HG02870 (cell line): Measurements from ENCODE around the gene TTLL6.
"Not testable (repeated sequence)": the region's sequence is repeated elsewhere in the genome, so short reads cannot be mapped to it uniquely, and the experiment has no call there.

Experiments used
- ATAC-seq: cut with Tn5 transposase; IDR thresholded peaks from one replicate; pipeline ENCODE4 v1.9.1; 2021; ENCODE audit warnings: mild to moderate bottlenecking, moderate library complexity; ENCODE audit not compliant: unreplicated experiment

The TTLL6 gene

DNA sequence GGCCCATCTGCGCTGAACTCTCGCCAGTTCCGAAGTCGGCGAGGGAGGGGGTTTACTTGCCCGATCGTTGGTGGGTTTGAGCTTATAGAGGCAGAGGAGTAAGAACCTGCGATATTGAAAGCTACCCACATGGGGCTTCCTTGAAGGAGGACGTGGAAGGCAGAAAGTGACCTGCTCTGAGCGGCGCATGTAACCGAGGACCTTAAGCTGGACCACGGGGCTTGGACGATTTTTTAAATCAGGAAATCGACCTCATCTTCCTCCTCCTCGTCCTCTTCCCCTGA is 92.1 kb downstream of the TTLL6 start:
- no peak for ATAC-seq

DNA sequence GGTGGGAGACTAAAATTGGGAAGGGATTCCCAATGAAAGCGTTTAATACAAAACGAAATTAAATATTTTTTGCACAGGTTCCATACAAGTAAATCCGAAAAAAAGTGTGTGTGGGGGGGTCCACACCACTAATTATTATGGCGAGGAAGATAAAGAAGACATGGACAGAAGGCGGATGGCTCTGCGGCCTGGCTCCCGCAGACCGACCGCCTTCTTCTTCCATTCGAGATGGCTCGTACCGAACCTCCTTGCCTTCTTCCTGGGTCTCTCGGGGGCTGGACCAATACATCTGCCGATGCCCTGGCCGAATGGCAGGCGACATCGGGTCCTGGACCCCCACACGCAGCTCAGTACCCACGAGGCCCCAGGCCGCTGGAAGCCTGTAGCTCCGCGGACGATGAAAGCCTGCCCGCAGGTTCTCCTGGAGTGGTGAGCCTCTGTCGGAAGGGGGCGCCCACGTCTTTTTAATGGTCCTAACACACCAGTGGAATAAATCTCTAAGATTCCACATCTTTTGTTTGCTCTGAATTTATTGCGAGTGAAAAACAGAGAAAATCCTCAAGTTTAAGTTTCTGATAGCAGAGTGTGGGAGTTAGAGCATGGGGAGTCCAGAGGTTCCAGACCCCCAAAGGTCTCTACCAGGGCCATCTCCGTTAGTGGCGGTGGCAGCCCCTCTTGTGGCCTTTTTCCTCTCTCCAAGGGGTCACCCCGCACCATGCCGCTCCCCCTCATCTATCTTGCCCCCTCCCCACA is 92.6 kb downstream of the TTLL6 start:
- no peak for ATAC-seq

DNA sequence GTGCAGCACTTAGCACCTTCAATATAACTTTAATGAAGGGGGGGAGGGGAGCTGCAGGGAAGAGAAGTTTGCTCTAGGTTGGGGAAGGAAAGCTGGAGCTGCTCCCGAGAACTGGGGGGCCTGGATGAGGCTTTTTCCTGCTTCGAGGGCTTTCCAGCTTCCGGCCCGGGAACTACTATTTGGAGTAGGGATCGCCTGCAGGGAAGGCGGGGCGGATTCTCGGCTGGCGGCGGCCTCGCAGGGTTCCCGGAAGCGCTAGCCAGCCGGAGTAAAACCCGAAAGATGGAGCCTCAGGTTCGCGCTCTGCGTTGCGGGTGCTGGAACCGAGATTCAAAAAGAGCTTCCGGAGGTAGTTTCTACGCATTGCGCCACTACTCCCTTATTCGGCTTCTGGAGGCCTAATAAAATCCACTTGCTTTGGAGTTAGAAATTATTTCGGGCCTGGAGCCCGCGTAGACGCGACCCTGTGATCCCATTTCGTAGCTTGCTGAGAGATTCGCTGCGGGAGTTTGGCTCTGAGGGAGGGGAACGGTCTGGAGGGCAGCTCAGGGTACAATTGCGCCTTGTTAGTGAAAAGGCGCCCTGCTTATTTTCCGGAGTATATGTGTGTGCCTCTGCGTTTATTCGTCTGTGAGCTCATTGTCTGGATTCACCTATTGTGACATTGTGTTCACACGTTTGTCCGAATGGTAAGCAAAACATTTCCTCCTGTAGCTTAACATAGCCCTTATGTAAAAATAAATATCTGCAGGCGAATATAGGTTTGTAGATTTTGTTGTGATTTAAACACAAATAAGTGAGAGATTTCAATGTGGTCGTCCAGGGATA is 93.4 kb downstream of the TTLL6 start:
- ATAC-seq, result no peak

DNA sequence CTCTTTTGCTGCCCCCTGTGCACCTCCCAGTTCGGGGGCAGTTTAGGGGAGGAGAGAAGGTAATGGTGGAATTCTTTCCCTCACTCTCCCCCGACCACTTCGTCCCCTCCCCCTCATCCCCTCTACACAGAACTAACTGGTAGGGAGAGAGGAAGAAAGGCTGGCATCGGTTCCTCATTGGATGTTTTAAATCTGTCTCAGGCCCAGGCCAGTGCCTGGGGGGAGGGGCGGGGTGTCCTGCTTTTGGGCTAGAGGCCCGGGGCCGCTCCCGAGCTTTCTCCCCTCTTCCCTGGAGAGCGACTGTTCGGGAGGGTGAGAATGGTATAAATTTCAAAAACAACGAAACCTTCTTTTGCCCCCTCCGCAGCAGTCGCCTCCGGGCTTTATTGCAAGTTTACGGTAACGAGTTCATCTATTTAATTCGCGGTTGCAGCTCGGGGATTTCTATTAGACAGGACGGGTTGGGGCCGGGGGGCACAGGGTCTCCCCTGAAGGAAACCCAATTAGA is 94.1 kb downstream of the TTLL6 start, which contains the start of gene PRAC2:
Gene PRAC2 (plus strand): TSS at position 271 of the 508 bp plus-strand sequence. CDS start 1,226 bp downstream, outside the sequence.
- ATAC-seq, result no peak

DNA sequence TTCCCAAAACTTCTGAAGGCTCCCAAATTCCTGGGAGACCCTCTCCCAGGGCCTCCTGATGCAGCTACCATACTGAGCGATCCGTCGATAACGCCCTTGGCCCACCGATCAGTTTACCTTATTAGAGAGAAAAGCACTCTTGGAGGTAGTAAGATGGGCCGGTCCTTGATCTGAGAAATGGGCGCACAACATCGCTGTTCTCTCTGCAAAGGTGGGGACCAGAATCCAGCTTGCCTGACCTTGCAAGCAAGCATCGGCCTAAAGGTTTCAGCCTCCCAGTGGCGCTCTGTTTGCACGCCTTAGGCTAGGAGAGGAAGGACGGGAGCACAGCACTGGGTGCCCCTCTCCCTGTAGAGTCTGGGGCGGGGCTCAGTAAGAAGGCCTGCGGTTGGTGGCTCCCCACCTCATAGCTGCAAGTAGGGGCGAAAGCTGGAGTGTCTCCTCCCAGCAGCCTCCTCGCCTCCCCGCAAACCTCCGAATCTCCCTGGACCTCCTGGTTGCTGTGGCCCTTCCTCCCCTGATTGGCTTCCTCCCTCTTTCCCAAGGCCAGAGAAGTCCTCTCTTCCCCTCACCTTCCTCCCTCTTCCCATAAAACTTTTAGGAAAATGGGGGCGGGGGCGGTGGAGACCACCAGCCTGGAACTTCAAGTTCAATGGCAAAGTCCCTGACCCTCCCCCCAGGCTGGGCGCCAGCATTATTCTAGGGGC is 94.7 kb downstream of the TTLL6 start, which contains the start of gene PRAC1:
Gene PRAC1 (minus strand): TSS at position 318 of the 707 bp plus-strand sequence. CDS start 126 bp downstream, at position 192.
- no peak for ATAC-seq

DNA sequence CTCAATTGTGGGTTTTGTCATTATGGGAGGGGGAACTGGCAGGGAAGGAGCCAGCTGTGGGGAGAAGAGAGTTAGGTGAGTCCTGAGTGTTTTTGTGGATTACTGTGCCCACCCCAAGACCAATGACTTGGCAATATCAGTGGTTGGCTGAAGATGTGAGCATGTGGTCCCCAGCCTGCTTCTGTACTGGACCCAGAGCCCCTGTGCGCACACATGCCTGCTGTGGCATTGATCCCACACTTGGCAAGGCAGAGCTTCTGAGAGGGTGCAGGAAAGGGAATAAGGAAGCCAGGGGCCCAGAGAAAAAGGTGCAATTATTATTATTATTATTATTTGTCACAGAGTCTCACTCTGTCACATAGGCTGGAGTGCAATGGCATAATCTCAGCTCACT is 96.0 kb downstream of the TTLL6 start:
- no peak for ATAC-seq

DNA sequence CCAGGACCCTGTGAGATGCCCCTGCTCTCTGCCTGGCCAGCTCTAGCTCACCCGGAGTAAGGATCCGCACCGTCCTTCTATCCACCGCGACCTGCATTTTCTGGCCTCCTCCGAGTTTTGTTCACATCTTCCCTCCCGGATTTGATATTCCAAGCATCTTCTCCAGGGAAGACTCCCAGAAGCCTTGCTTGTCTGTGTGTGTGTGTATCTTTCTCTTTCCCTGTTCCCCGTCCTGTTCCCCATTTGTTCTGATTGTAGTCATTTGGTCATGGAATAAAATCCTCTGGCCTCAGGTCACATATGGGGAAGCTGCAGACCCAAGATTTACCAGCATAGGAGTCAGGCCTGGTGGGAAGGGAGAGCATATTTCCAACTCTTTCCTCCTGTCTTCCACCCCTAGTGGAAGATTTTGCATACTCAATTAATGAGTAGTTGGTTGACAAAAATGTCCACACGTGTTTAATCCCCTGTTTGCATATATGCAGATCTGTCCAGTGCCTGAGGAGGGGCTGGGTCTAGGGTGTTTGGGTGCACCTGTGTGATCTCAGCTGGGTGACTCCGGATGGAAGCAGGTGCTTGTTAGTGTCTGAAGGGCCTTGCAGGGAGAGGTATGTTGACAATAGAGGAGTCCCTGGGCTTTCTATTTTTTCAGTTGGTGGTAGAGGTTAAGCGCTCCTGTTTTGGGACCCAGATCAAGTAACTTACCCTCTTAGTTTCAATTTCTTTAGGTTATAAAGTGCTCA is 96.6 kb downstream of the TTLL6 start:
- ATAC-seq, result no peak

DNA sequence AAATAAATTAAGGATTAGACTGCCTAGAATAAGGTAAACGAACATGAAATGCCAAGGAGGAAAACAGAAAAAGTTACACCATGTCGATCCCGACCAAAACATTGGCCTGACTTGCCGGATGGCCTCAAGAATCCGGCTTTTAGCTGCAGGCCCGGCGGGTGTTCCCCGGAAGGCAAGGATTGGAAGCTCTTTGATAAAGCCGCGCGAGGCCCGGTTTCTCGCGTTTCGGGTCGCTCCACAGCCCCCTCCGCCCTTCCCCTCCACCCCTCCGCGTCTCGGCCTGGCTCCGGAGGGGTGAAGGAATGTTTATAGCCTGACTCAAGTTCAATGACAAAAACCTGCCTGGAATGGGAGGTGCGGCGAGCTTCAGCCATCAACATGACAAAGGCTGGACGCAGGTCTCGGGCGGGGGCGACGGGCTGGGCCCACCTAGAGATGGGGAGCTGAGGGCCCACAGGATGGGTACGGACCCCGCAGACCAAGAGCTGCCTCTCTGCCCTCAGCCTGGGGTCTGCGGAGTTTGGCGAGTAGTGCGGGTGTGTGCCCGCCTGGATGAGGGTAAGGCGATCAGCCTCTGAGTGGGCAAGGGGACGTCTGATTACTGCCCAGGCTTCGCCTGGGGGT is 97.3 kb downstream of the TTLL6 start:
- ATAC-seq, result no peak

DNA sequence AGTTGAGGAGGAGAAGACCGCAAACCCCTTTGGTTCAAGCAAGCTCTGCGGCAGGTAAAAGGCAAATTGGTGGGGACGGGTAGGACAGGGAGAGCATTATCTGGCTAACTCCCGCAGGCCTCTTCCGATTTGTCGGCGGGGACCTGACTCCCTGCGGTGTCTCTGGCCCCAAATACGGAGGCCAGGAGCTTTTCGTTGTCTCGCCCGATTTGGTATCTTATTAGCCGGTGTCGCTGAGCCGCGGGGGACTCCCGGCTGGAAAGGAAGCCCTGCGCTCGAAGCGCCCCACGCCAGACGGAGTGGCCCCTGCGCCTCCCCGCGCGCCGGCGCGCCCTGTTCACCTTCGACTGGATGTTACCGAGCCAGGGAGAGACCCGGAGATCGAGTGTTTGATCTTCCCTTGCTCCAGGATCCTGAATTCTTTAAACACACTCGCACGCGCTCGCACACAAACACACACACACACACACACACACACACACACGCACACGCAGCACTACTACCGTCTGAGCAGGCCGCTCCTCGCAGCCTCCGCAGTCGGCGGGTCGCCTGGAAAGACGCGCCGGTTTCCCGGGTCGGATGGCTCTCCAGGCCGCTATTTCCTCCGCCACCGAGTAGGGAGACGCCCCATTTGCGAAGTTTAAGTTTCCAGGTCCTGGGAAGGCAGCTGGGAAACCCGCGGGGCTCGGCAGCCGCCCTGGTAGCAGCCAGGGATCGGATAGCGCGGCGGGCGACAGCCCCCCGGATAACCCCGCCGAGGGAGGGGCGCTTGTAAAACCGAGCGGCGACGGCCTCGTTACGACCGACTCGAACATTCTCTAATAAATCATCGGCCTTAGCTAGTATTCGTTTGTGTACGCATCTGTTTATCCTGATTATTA is 98.0 kb downstream of the TTLL6 start:
- no peak for ATAC-seq

DNA sequence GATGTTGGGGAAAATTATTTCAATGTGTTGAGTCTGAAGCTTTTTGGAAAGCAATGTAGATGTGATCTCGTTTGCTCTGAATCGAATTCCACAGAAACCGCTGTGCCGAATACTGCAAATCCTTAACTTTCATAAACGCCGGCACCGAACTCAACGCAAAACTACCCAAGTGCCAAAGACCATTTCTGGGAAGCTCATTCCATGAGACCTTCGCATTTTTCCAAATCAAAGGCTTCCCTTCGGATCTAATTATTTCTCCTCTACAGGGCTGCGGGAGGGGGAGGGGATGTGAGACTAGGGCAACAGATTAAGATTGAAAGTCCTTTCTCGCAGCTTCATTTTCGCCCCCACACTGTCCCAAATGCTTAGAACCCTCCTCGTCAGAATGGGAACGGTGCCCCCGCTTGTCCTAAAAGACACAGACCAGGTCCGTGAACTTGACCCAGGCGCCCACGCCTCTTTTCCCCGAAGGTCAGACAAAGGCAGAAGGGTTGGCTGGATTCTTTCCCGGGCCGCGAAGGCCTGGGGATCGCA is 98.7 kb downstream of the TTLL6 start:
- ATAC-seq, result no peak

DNA sequence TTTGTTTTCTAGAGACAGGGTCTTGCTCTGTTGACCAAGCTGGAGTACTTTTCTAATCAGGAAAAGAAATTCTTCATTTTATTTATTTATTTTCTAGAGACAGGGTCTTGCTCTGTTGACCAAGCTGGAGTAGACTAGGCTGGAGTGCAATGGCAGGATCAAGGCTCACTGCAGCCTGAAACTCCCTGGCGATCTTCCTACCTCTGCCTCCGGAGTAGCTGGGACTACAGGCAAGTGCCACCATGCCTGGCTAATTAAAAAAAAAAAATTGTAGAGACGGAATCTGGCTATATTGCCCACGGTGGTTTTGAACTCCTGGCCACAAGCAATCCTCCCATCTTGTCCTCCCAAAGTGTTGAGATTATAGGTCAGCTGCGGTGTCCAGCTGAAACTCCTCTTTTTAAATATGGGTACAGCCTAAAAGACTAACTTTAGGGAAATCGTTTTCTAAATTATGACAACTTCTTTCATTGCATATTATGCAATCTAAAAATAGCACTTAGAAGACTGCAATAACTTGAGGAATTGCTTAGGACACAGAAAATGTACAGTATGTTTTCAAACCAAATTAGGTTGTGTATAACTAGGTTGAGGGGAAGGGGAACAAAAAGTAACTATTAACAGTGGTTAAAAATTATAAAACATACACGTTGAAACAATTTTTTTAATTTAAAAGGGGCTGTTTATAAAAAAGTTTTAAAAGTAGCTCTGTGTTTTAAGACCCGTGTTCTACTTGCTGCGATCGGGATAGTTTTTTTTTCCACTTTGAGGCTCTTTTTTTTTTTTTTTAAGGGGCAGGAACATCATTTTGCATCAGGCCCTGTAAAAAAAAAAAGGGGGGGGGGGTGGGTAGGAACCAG is 99.4 kb downstream of the TTLL6 start:
- no peak for ATAC-seq

DNA sequence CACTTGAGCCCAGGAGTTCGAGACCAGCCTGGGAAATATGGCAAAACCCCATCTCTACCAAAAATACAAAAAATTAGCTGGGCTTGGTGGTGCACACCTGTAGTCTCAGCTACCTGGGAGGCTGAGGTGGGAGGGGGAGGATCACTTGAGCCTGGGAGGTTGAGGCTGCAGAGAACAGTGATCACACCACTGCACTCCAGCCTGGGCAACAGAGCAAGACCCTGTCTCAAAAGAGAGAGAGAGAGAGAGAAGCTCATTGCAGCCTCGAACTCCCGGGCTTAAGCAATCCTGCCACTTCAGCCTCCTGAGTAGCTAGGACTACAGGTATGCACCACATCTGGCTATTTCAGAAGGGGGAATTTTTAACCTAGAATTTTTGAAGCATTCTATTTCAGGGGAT is 100.5 kb downstream of the TTLL6 start:
- ATAC-seq, result not testable (repeated sequence)

DNA sequence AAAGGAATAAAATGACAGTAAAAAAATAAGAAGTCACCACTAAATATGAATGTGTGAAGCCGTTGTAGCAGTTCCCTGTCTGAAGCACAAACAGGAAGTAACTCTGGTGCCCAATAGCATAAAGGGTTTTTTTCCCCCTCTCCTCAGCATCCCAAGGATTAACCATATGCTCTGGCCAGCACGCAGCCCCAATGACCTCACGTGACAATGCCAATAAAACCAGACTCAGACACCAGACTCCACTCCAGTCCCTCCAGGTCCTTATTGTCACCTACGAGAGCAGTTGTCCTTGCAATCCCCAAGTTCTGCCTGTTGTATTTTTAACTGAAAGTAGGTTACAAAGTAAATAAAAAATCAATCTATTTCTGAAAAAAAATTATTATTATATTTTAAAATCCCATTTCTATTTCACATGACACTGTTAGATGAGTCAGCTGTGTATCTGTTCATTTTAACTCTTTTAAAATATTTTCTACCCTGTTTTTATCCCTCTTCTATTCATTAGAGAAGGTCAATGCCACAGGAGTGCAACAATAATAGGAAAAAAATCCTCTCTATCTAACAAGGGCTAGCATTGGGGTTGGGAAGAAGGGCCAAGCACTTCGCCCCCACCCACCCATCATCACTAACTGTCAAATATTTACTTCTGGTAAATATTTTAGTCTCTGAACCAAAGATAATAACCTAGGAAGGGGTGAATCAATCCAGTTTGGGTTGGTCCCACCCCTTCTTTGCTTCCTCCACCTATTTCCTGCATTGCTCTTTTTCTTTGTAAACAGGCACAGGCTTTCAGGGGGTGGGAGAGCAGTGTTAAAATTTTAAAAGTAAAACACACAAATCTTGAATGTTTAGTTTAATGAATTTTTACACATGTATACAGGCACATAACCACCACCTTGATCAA is 101.3 kb downstream of the TTLL6 start:
- no peak for ATAC-seq
